LNCAP (cell line): Measurements from ENCODE around the gene TRAM2.

Source experiments
- TF ChIP-seq, protein P1 (sequence below): fragments of 450-650 bp; IDR thresholded peaks from 2 replicates; pipeline ENCODE4 v1.5.1; 2017; ENCODE audit warnings: mild to moderate bottlenecking

TRAM2 gene

DNA sequence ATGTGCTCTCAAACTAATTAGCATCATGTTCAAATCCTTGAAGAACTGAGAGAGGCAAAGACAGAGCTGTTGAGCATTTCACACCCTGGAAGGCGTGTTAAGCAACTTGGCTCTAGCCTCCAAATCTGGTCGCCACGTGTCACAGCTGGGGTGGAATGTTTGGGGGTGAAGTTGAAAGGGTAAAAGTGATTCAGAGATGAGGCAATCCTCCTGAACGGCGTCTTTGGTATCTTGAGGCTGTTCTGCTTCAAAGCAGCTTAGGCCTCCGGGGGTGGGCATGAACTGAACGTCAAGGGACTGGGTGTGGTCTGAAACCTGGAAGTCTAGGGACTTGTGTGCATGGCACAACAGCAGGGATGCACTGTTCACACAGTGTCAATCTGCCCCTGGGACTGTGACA, 62.3 kb downstream of the TRAM2 start:
- TF ChIP-seq, protein P1, sequence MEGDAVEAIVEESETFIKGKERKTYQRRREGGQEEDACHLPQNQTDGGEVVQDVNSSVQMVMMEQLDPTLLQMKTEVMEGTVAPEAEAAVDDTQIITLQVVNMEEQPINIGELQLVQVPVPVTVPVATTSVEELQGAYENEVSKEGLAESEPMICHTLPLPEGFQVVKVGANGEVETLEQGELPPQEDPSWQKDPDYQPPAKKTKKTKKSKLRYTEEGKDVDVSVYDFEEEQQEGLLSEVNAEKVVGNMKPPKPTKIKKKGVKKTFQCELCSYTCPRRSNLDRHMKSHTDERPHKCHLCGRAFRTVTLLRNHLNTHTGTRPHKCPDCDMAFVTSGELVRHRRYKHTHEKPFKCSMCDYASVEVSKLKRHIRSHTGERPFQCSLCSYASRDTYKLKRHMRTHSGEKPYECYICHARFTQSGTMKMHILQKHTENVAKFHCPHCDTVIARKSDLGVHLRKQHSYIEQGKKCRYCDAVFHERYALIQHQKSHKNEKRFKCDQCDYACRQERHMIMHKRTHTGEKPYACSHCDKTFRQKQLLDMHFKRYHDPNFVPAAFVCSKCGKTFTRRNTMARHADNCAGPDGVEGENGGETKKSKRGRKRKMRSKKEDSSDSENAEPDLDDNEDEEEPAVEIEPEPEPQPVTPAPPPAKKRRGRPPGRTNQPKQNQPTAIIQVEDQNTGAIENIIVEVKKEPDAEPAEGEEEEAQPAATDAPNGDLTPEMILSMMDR, result no peak

- TF ChIP-seq, protein P1, result no peak
Observed at GRCh38 chr6:52513896-52514295, 63.0 kb downstream of the TRAM2 start.

DNA sequence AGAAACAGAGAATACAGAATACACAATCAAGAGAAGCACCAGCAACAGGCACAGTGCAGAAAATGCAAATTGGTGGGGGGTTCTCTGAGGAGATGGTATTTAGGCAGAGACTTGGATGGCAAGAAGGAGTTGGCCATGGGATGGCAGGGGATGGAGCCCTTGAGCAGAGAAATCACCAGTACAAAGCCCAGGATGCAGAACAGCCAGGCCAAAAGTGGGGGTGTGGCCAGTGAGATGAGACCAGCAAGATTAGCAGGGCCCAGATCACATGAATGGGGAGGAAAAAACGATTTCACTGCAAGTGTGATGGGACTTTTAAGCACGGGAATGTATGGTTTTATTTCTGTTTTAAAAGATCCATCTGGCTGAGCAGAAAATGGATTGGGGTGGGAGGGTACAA, 63.4 kb downstream of the TRAM2 start:
- TF ChIP-seq, protein P1, result no peak

- TF ChIP-seq, protein P1, result no peak
Observed at GRCh38 chr6:52512199-52512598, 64.7 kb downstream of the TRAM2 start.

DNA sequence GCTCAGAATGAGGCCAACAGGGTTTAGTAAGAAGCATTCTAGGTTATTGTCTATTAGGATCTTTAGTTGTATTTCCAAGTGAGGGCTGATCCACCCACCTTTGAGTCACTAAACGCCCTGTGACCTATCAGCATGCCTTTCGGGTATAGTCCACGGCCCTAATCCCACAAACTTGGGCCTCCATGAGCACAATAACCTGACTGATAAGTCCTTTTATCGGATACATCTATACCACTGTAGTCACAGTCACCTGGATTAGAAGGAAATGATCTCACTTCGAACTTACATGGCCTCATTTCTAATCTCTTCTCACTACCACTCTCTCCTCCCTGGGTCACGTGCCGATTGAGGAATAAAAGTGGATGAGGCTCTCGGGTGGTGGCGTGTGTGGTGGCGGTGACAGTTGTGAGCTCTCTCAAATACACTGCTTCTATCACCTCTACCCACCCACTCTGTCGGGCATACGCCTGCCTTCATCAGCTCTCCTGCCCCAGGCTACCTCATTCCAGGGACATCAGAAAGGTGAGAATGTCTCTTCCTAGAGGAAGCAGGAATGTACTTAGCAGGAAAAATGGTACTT, 65.2 kb downstream of the TRAM2 start:
- TF ChIP-seq, protein P1, result no peak

DNA sequence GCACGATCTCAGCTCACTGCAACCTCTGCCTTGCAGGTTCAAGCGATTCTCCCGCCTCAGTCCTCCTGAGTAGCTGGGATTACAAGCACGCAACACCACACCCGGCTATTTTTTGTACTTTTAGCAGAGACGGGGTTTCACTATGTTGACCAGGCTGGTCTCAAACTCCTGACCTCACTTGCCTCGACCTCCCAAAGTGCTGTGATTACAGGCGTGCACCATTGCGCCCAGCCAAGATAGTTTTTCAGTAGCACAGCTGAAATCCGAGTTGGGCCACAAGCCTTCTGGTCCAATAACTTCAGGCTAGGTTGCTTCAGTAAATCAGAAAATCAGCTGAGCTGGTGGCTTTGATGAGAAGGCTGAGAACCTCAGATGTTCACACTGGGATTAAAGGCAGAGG, 65.7 kb downstream of the TRAM2 start:
- TF ChIP-seq, protein P1, result no peak

- TF ChIP-seq, protein P1, result no peak
Observed at GRCh38 chr6:52510213-52510562, 66.7 kb downstream of the TRAM2 start.
